Raji (cell line): ENCODE results near the gene FCMR.

ENCODE experiments used
- POLR2A ChIP-seq: IDR thresholded peaks from 2 replicates; pipeline ENCODE4 v1.6.1; 2011; ENCODE audit warnings: low read depth, low read length, control low read depth; ENCODE audit not compliant: insufficient read depth

FCMR gene

DNA sequence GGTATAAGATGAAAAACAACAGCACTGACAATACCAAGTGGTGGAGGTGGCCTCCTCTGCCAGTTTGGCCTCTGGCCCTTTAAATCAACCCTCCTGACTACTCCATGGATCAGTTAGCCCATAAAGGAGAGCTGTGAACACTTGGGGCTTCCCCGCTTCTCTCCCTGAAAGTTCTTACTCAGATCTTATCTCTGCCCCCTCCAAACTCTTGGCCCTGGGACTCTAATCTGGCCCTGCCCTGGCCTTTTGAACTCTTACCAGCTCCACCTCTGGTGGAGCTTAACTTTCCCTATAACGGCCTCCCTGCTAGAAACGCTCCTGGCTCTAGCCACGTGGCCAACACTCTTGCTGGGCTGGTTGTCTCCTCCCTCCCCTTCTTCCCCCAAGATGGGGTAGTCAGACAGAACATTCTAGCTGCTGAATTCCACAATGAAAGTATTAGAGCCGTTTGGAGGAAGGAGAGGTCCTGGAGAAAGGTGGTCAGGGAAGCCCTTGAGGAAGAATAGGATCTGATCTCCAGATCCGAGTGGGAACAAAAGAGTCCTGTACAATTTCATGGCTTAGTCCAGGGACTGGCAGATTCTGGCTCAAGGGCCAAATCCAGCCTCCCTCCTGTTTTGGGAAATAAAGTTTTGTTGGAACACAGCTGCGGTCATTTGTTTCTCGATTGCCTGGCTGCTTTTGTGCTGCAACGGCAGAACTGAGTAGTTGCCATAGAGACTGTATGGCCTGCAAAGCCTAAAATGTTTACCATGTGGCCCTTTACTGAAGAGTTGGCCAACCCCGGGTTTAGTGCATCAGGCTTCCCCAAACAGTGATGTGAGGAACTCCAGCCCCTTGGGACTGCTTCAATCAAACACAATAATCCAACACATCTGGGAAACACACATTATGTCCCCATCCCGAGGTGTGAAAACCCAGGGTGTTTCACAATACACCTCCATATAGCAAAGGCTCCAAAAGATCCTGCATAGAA, 34.0 kb upstream of the FCMR start:
- no peak for TF ChIP-seq POLR2A

DNA sequence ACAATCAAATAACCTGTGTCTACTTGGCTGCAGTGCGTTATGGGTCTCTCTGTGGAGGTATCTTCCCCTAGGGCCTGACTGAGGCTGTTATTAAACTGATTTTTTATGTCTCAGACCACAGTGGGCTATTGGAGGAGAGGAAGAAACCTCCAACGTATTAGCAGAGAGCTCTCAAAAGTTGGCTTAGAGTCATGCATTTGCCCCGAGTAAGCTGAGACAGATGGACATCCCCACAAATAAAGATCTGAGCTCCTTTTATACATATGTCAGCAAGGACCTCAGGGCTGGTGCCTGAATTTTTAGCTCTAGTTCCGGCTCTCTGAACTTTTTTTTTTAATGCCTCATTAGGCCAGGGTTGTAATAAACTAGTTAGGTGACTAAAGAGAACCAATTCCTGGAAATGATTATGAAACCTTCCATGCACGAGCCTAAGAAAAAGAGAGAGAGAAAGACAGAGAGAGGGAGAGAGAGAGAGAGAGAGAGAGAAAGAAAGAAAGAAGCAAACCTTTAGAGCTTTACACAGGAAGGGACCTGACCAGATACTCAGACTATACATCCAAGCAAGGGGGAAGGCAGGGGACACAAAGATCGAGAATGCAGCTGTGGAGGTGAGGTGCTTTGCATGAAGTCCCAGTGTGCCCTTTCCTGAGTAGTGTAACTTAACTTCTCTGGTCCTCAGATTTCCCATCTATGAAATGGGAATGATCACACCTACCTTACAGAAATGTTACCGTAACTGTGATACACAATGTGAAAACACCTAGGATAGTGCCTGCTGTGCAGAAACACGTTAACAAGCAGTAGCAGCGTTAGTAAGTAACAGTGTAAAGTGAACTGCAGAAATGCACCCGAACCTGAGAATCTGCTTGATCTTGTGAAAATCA, 33.0 kb upstream of the FCMR start:
- TF ChIP-seq POLR2A: no peak

DNA sequence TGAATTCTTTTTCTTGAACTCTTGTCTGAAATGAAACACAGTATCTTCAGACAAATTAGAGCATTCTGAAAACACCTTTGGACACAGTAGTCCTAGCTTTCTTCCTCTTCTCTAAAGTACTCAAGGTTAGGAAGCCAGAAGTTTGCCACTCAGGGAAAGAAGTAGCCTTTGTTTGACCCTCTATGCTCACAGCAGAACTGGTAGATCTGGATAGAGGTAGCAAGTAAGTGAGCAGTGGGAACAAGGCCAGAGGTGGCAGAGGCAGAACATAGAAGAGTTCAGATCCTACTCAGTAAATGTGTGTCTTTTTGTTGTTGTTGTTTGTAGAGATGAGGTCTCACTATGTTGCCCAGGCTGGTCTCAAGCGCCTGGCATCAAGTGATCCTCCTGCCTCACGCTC, 31.9 kb upstream of the FCMR start:
- no peak for TF ChIP-seq POLR2A

DNA sequence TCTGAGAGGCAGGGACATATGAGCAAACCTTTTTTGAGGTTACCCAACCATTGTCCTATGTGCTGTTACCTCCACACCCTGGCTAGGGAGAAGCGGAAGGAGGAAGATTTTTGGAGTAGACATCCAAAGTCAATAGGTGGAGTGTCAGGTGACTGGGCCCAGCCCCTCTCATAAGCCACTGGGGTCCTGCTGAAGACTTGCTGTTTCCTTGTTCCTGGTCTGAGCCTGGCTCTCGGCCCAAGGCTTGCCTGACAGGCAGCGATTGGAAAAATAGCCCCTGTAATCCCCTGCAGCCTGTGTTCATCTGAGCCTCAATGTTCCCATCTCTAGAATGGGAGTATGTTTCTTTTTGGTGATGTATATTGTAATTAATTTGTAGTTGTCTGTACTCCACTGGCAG, 31.4 kb upstream of the FCMR start:
- no peak for TF ChIP-seq POLR2A

DNA sequence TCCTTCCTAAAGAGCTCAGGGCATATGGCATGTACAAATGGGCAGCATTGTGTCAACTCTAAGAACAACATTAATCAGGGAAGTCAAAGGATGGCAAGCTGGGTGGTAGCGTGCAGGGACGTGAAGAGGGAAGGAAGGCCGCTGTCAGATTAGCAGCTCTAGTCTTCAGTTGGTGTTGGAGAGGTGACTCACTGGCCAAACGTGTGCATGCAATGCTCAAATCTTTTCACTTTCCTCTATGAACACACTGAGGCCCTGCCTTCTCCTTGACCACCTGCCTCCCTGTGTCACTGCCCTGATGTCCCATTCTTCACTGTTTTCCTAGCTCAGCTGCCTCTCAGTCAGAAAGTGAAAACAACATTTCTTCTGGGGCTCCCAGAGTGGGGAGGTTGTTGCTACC, 30.4 kb upstream of the FCMR start:
- TF ChIP-seq POLR2A: no peak

DNA sequence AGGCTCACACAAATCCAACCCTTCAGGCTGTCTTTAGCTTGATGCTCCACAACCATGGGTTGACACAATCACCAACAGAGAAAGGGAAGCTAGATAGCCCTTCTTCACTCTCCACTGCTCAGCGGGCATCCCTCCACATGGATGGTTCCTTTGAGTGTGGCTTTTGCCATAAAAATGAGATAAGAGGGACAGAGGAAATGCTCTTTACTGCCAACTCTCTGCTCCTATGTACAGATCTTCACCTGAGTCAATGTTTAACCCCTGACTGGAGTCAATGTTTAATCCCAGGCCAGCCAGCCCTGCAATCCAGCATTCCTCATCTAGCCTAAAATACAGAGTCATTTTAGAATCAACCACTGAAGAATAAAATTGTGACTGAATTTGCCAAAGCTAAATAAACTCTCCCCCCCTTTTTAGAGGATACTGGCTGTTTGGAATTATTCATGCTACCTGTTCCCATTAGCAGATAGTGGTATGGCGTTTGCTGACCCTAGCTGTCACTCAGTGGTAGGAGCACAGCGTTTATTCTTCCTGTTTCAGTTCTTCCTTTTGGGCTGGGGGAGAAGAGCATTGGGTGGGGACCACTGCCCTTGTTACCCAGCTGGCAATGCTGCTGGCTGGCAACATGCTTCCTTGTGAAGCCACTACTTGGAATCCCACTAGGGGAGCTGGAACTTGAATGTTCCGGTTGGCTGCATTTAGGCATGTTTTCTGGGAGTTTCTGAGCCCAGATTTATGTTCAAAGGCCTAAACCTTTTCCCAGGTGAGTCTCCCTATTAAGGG, 29.8 kb upstream of the FCMR start:
- TF ChIP-seq POLR2A: no peak

DNA sequence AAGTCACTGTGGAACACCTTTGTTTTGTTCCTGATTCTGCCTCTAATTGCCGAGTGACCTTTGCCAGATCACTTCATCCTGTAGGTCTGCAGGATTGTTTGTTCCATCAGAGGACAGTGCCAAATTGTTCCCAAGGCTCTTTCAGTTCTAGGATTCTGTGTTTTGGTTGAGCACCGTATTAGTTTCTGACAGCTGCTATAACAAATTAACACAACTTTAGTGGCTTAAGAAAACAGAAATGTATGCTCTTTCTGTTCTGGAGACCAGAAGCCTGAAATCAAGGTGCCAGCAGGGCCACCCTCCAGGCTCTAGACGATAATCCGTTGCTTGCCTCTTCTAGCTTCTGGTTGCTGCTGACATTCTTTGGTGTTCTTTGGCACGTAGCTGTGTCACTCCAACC, 27.9 kb upstream of the FCMR start:
- TF ChIP-seq POLR2A: no peak

DNA sequence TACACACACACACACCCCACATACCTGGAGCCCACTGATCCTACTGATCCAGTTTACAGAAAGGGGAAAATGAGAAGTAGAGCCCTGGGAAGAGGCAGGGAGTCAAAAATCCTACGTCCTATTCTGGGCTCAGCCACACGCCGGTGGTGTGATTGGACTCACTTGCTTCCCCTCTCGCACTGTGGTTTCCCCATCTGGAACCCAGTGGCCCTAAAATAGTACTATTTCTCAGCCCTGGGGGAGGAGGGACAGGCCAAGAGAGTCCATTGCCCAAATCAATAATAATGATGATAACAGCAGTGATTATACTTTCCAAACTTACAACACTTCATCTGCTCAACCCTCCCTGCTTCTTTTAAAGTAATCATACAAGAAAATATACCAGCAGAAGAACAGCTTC, 27.5 kb upstream of the FCMR start:
- TF ChIP-seq POLR2A: no peak

DNA sequence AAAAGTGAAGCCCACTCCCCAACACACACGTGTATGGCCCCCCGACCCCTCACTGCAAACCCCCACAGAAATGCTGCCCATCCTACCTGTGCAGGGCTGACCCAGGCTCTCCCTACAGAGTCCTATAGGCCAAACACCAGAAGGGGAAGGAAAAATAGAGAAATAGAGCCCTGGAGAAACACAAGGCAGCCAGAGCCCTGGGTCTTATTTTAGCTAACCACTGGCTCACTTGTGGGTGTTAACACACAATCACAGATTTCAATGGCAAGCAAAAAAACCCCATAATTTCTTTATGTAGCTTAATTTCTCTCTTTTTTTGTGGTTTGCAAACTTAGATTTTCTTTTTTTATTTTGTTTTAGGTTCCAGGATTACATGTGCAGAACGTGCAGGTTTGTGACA, 25.5 kb upstream of the FCMR start:
- TF ChIP-seq POLR2A: no peak

DNA sequence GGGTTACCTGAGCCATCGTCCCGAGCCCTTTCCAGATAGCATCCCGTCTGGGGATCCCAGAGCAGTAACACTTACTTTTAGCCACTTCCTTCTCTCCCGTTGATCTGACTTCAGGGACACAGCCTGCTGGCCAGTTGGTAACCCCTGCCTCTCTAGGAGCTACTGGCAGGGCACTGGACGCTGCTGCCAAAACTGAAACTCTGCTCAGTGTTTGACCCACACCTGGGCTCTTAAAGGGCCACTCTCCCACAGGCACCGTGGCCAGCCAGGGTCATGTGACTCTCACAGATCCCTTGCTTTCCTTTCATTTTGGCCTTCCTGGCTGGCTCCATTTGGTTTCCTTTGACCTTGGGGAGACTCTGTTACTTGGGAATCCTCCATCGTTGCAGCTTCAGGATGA, 24.5 kb upstream of the FCMR start, which contains the start of gene PIGR:
PIGR (minus strand) TSS at position 206 of the 400 bp plus-strand sequence. CDS start 5,935 bp downstream, outside the sequence.
- TF ChIP-seq POLR2A: no peak

DNA sequence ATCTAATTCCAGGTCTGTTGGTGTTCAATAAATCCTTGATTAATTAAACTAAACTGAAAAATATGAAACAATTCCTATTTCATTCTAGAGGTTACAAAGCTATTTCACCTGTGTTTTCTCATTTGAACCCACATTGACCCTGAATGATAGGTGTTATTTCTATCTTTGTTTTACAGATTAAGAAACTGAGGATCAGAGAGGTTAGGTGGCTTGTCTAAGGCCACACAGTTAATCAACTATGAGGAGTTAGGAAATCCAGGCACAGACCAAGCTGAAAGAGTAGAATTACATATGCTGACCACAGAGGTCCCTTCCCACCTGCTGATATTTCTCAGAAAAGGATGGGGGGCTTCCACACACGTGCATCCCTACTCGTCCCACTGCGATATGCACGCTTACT, 24.0 kb upstream of the FCMR start:
- no peak for TF ChIP-seq POLR2A

DNA sequence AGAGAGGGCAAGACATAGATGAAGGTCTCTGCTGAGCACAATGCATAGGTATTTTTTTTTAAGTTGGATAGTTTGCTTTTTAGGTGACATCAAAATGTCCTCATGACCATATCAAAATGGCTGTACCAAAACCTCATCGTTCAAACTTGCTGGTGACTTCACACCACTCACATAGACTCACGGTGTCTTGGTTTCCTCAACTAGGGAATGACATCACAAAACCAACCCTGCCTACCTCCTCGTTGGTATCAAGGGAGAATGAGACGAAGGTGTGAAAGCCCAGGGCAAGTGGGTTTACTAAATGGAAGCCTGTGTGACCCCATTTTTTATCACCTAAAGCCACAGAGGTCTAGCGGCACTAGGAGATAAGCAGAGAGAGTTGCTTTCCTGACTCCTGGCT, 23.0 kb upstream of the FCMR start:
- TF ChIP-seq POLR2A: no peak

DNA sequence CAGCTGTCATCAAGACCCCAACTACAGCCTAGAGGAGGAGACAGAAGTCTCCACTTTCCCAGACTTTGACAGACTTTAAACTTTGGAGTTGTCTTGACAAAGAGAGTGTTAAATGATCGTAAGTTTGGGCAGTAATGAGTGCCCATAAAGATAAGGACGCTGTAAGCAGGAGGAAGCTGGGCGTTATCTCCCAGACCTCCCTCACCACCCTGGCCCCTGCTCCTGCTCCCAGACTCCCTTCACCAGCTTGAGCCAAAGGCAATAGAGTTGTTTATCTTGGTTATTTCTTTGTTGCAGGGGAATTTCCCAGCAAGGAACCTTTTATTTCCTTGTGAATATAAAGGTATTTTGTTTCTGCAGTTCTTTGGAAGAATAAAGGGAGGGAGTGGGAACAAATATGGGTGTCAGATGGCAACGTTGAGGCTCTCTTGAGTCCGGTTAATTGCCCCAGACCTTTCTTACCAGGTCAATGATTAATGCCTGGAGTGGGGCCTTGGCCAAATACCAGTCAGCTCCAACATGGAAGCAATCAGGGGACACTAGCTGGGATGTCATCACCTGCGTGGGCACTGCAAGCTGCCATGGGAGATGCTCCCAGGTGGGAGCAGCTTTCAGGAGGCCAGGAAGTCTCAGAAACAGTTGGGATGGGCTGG, 20.2 kb upstream of the FCMR start:
- TF ChIP-seq POLR2A: no peak

DNA sequence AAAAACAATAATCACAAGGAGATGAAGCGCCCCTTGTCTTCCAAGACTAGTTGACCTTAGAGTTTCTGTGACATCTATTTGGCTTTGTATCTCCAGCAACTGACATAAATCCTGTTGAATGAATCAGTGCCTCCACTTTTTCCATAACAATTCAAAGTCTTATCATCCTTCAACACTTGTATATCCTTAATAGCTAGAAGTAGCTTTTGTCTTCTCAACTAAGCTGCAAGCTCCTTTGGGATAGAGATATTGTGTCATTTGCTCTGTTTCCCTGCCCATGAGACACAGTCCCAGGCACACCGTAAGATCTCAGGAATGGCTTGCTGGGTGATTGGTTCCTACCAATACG, 18.8 kb upstream of the FCMR start:
- TF ChIP-seq POLR2A: no peak
